ENCODE data around the gene QRICH2.
A peak's percentile ranks its signal among the peaks of the same experiment; 100 is the strongest.
"Not testable (repeated sequence)": the region's sequence is repeated elsewhere in the genome, so short reads cannot be mapped to it uniquely, and the experiment has no call there.

The QRICH2 gene

DNA sequence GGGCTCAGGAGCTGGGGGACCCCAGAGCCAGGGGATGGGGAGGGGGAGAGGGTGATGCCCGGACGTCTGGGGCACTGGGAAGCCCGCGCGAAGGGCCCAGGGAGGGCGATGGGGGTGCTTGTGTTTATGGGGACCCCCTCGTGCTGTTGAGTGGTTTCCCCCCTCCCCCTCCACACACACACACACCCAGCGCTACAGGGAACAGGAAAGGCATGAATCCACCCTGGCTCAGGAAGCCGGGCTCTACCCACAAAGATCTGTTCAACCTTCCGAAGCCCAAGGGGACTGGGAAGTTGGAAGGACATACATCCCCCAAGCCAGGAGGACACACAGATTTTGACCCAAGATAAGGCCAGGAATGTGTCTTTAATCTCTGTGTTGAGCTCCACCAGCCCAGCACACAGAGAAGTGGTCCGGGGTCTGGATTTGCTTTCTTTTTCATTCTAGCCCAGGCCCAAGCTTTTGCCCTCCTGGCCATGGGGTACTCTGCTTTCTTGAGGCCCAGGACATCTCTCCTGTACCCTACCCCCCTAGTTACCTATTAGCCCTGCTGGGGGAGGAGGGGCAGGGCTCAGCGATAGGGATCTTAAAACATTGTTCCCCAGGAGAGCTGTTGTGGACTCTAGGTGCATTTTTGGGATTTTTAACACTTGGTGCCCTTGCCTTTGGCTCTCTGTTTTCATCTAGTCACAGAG is 41.7 kb downstream of the QRICH2 start:
- no peak for DNase-seq (ENCODE audit: low read depth in 1 of 2, low spot score in 1 of 2)

- peak; percentile 30 to 47 for DNase-seq (ENCODE audit: low read depth in 1 of 2, low spot score in 1 of 2)
Measured at GRCh38 chr17:76265624-76266243, 42.3 kb downstream of the QRICH2 start.

GRCh38 chr17:76264755-76265623 is 43.1 kb downstream of the QRICH2 start, which contains the start of gene UBALD2:
TSS of gene UBALD2 (plus strand) at chr17:76265348. CDS start at chr17:76265506, 158 bp downstream.
- peak; percentile 98 to 99 for DNase-seq (ENCODE audit: low read depth in 1 of 2, low spot score in 1 of 2)

- DNase-seq (ENCODE audit: low read depth in 1 of 2, low spot score in 1 of 2) = no peak
Measured at GRCh38 chr17:76264425-76264754, 43.7 kb downstream of the QRICH2 start.

GRCh38 chr17:76263896-76264295 is 44.2 kb downstream of the QRICH2 start:
- no peak for DNase-seq (ENCODE audit: low read depth in 1 of 2, low spot score in 1 of 2)

- DNase-seq (ENCODE audit: low read depth in 1 of 2, low spot score in 1 of 2) = no peak
Measured at GRCh38 chr17:76262732-76263344, 45.2 kb downstream of the QRICH2 start.

DNA sequence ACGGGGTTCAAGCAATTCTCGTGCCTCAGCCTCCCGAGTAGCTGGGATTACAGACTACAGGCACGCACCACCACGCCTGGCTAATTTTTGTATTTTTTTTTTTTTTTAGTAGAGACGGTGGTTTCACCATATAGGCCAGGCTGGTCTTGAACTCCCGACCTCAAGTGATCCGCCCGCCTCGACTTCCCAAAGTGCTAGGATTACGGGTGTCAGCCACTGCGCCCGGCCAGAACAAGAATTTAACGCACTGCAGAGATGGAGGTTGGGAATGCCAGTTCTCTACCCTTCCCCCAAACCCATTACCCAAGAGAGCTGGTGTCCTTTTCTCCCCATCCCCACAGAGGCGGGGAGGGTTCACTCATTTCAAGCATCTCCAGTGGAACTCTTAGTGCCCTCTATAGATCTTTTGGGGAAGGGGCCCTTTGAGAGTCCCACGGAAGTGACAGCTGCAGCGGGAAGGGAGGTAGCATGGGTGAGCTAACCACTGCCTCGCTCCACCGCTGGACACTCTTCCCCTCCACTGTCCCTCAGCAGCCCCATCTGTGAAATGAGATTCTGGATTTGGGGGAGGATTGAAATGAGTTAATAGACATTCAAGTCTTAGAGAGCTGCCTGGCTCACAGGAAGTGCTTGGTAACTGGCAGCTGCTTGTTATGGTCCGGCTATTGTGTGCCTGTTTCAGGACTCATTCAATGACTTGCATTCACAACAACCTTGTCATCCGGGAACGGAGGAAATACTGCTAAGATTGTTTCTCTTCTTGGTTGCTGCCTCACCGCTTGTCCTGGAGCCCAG is 46.5 kb downstream of the QRICH2 start:
- no peak for DNase-seq (ENCODE audit: low read depth in 1 of 2, low spot score in 1 of 2)

GRCh38 chr17:76260669-76261068 is 47.4 kb downstream of the QRICH2 start:
- DNase-seq (ENCODE audit: low read depth in 1 of 2, low spot score in 1 of 2) = no peak

GRCh38 chr17:76260220-76260619 is 47.9 kb downstream of the QRICH2 start:
- DNase-seq (ENCODE audit: low read depth in 1 of 2, low spot score in 1 of 2) = no peak

- DNase-seq (ENCODE audit: low read depth in 1 of 2, low spot score in 1 of 2) = not testable (repeated sequence)
Measured at GRCh38 chr17:76256430-76257050, 51.5 kb downstream of the QRICH2 start.

DNA sequence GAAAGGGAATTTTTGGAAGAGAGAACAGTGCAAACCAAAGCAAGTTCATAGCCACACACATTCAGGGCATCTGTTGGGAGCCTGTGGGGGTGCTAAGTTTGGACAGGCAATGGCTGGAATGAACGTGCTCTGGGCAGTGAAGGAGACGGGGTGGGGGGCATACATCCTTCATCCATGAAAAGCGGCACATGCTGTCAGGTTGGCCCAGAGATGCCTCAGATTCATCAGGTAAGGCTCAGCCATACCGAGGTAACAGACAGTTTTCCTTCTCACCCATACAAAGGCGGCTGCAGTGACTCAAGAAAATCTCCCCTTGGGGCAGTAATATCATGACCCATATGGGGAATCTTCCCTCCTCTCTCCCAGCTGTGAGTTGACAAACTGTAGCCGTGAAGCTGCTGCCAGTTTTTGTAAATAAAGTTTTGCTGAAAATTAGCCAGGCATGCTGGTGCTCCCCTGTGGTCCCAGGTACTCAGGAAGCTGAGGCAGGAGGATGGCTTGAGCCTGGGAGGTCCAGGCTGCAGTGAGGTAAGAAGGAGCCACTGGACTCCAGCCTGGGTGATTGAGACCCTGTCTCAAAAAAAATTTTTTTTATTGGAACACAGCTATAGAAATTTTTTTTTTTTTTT is 52.2 kb downstream of the QRICH2 start:
- DNase-seq (ENCODE audit: low read depth in 1 of 2, low spot score in 1 of 2) = no peak

GRCh38 chr17:76254275-76254674 is 53.8 kb downstream of the QRICH2 start:
- no peak for DNase-seq (ENCODE audit: low read depth in 1 of 2, low spot score in 1 of 2)

DNA sequence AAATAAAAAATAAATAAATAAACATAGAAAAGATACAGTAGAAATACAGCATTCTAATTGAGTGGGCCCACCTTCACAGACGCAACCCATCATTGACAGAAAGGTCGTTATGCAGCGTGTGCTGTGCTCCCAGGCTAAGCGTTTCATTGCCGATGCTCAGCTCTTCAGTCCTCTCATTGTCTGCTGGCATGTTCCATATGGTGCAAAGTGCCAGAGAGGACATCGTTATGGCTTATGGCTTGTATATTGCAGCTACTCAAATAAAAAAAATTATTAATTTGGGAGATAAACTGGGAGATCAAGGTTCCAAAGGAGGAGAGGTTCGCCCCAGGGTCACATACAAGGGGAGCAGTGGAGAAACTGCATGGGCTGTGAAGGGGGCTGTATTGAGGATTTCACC is 54.2 kb downstream of the QRICH2 start:
- no peak for DNase-seq (ENCODE audit: low read depth in 1 of 2, low spot score in 1 of 2)

DNA sequence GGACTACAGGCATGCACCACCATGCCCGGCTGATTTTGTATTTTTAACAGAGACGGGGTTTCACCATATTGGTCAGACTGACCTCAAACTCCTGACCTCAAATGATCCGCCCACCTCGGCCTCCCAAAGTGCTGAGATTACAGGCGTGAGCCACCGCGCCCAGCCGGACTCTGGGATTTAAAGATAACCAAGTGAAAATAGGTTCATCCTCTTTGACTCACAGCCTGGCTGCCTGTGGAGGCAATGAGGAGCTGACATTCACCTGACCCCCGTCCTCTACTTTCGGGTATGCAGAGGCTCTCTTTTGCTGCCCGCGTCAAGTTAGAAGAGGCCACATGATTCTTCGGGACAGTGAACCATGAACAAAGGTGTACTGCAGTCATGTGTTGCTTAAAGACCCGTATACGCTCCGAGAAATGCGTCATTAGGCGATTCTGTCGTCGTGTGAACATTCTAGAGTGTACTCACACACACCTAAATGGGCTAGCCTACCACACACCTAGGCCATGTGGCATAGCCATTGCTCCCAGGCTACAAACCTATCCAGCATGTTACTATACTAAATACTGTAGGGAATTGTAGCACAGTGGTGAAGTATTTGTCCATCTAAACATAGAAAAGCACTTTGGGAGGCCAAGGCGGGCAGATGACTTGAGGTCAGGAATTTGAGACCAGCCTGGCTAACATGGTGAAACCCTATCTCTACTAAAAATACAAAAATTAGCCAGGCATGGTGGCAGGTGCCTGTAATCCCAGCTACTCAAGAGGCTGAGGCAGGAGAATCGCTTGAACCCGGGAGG is 54.9 kb downstream of the QRICH2 start:
- not testable (repeated sequence) for DNase-seq (ENCODE audit: low read depth in 1 of 2, low spot score in 1 of 2)

DNA sequence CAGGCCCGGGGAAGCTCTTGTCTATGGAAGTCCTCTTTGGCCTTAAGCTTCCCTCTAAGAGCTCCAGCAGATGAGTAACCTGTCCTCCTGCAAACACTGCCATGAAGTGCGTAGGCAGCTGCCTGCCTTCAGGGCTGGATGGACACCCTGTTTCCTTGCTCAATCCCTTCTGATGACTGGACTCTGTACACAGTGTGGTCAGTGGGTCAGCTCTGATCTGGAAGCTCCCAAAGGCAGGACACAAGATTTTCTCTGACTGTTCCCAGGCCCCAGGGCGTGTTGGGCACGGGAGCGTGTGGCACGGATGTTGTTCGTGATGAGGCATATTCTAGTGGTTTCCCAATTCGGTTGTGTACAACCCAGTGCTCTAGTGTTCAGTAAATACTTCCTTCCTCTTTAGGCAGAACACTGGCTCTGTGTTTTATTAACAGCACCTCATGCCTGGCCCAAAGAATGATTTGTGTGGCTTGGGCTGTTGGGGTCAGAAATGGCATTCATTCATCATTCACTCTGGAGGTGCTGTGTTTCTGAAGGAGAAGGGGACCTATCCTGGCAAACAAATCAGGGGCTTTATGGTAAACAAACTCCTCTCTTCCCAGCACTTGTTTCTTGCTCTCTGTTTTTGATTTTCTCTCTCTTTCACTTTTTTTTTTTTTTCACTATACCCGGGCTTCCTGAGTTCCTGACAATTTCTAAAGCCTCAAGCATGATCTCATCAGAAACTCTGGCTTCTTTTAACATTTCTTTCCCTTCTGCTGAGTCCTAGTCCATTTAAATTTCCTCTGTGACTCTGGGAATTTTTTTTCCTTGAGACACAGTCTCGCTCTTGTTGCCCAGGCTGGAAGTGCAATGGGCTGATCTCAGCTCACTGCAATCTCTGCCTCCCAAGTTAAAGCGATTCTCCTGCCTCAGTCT is 55.8 kb downstream of the QRICH2 start:
- DNase-seq (ENCODE audit: low read depth in 1 of 2, low spot score in 1 of 2) = no peak

DNA sequence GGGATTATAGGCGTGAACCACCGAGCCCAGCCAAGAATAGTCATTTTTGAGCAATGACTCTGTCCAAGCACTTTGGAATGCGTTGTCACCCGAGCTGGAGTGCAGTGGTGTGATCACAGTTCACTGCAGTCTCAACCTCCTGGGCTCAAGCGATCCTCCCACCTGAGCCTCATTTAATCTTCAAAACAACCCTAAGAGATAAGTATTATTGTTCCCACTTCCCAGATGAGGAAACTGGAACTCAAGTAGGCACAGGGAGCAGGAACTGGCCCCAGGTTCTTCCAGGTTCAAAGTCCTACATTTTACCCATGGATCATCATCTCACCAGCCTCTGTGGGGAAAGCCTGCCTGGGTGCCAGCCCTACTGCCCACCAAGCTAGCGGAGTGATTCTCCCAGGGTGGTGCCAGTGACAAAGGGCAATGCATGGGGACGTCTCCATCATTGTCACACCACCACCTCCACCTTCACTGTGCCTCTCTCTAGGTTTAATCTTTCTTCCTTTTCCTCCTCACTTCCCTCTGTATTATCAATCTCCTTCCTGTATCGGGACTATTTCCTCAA is 56.5 kb downstream of the QRICH2 start:
- no peak for DNase-seq (ENCODE audit: low read depth in 1 of 2, low spot score in 1 of 2)

- no peak for DNase-seq (ENCODE audit: low read depth in 1 of 2, low spot score in 1 of 2)
Measured at GRCh38 chr17:76250141-76250540, 57.9 kb downstream of the QRICH2 start.

Measured in activated T-helper 1 cell treated with anti-CD3 and anti-CD28 coated beads, Interleukin-2, amount 50 U/mL, for 16 hours (primary cell).